22Rv1 (cell line): ENCODE results near the gene LYRM9.
"Not testable (repeated sequence)": the region's sequence is repeated elsewhere in the genome, so short reads cannot be mapped to it uniquely, and the experiment has no call there.

Source experiments
- H3K27ac ChIP-seq: fragments of 450-650 bp; 2 replicates; pipeline ENCODE4 v1.5.1; 2017
- ZFX ChIP-seq: fragments of 450-650 bp; IDR thresholded peaks from 2 replicates; pipeline ENCODE4 v1.6.1; 2017; ENCODE audit warnings: antibody characterized with exemption, borderline replicate concordance
- TF ChIP-seq, protein P1 (sequence below): fragments of 450-650 bp; IDR thresholded peaks from 2 replicates; pipeline ENCODE4 v1.5.1; 2017; ENCODE audit warnings: mild to moderate bottlenecking

The LYRM9 gene

DNA sequence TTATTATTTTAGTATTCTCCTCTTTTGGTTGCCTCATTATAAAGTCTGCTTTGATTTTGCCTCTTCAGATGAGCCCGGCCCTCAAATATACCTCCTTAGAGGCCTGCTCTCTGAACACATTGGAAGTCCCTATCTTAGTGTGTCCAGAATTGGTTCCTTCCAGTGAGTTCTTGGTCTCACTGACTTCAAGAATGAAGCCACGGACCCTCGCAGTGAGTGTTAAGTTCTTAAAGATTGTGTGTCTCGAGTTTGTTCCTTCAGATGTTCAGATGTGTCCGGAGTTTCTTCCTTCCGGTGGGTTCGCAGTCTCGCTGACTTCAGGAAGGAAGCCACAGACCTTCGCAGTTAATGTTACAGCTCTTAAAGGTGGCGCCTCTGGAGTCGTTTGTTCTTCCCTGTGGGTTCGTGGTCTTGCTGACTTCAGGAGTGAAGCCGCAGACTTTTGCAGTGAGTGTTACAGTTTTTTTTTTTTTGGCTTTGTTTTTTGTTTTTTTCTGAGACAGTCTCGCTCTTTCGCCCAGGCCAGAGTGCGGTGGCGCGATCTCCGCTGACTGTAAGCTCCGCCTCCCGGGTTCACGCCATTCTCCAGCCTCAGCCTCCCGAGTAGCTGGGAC, 47.0 kb downstream of the LYRM9 start:
- TF ChIP-seq, protein P1, sequence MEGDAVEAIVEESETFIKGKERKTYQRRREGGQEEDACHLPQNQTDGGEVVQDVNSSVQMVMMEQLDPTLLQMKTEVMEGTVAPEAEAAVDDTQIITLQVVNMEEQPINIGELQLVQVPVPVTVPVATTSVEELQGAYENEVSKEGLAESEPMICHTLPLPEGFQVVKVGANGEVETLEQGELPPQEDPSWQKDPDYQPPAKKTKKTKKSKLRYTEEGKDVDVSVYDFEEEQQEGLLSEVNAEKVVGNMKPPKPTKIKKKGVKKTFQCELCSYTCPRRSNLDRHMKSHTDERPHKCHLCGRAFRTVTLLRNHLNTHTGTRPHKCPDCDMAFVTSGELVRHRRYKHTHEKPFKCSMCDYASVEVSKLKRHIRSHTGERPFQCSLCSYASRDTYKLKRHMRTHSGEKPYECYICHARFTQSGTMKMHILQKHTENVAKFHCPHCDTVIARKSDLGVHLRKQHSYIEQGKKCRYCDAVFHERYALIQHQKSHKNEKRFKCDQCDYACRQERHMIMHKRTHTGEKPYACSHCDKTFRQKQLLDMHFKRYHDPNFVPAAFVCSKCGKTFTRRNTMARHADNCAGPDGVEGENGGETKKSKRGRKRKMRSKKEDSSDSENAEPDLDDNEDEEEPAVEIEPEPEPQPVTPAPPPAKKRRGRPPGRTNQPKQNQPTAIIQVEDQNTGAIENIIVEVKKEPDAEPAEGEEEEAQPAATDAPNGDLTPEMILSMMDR: no peak
- no peak for TF ChIP-seq ZFX
- H3K27ac ChIP-seq: no peak overlapping the region

DNA sequence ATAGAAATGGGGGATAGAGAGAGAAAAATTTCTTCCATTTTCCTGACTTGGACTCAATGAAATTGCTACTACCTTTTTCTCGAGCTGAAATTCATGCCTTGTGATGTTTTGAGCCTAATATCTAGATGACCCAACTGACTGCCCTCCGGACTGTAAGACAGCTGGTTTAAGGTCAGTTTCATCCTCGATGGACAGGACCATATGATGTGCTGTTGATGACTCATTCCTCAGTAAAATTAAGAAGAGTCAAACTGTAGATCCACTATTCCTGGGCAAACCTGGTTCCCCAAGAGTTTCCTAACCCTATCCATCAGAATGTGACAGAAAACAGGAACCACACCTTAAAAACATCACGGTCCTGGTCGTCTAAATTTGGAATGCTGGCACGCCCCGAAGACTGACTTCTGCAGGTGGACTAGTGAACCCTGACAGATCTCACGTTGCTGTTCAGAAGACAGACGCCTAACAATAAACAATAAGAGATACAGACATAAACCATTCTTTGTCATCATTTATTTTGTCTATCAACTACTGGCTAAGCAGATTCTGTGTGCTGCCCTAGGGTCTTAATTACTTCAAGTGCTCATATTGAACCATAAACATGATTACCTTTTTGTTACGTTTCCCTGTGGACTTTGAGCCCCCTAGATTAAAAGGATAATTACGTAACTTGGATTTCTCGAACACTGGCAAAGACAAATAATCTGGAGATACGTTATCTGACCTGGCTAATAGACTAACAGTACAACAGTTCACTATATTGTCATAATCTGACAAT, 47.7 kb downstream of the LYRM9 start:
- TF ChIP-seq, protein P1: no peak
- no peak for TF ChIP-seq ZFX
- H3K27ac ChIP-seq: no peak overlapping the region

DNA sequence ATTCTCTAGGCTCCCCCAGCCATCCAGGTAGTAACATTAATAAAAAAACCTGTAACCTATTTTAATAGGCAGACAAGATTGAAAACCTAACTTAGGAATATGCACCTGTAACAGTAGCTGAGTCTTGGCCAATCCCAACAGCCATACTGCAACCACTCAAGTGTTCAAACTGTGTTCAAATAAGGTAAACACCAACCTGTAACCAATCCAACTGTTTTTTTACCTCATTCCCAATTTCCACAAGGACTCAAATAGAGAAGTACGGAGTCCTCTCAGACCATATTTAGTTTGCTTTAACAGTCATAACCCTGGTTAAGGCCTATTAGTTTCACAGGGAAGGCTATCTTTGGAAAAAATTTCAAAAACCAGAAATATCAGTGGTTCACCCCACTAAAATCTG, 52.5 kb downstream of the LYRM9 start:
- no peak overlapping the region for H3K27ac ChIP-seq

DNA sequence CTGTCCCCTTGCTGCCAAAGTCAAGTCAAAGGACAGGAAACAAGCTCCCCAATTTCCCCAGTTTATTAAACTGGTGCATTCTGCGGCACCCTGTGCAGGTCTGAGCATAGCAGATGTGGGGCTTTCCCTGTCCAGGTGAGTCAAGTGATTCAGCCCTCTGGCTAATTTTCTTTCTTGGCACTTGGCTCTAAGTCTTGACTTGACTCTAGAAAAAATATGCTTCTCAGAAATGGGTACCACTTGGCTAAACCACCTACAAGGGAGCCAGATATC, 52.8 kb downstream of the LYRM9 start:
- not testable (repeated sequence) for H3K27ac ChIP-seq

More for the DNA sequence above, 52.5 kb downstream of the LYRM9 start:
- TF ChIP-seq, protein P1: no peak

DNA sequence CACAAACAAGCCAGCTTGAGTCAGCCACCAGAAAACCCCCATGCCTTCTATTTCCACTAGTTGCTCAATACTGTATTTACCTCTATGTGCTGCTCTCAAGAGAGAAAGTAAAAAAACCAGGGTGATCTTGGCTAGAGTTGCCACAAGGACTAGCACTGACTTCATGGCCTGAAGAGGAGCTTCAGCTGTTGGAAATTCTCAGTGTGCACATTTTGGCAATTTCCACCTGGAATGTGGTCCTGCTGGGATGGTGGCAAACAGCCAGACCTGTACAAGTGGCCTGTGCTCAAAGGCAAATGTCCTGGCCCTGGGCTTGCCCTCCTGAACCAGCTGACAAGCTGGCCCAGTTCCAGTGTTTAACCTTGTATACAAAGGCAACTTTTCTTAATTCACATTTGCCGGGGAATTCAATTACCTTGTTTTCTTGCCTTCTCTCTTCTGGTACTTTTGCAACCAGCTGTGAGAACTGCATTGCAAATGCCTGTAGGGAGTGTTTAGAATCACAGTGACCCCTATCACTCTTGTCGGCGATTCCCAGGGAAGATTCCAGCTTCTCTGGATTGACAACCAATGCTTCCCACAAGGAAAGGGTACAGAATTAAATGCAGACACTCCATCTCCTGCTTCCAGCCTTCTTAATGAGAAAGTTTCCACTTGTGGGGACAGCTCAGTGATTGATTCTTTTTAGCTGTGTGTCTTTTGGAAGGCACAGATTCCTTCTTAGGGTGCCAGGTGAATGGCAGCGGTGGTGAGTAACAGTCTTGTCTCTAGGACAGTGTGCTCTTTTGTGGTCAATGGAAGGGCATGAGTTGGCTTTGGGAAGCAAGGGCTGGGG, 53.4 kb downstream of the LYRM9 start:
- H3K27ac ChIP-seq: not testable (repeated sequence)

DNA sequence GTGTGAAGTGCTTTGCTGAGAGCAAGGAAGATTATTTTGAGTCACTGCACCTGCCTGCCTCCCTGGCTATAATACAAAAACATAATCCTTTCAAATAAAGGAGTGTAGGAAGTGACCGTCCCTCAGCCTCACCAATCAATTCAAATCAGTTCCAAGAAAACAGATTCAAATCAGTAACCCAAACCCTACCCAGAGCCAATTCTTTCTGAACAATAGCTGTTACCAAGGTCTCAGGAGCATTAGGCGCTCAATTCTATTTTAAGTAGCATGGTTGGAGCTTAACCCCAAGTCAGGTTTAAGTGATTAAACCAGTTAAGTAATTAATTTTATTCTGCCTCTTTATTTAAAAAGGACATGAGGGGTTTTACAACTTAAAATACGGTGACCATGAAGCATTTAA, 54.6 kb downstream of the LYRM9 start:
- H3K27ac ChIP-seq: not testable (repeated sequence)

DNA sequence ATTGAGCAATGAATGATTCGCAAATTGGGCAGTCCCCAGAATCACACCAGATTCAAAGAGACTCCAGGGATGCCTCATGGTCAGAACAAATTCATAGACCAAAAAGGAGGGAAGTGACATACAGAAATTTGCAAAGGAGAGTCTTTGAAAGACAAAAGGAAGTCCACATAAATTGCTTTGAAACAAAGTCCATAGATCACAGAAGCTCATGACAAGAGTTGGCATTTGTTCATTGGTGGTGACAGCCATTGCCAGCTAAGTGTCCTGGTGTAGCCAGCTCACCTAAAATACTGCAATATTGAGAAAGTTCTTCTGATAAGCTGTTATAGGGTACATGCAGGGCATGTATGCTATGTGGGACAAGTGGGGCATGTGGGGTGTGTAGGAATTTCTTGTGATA, 55.4 kb downstream of the LYRM9 start:
- not testable (repeated sequence) for H3K27ac ChIP-seq

DNA sequence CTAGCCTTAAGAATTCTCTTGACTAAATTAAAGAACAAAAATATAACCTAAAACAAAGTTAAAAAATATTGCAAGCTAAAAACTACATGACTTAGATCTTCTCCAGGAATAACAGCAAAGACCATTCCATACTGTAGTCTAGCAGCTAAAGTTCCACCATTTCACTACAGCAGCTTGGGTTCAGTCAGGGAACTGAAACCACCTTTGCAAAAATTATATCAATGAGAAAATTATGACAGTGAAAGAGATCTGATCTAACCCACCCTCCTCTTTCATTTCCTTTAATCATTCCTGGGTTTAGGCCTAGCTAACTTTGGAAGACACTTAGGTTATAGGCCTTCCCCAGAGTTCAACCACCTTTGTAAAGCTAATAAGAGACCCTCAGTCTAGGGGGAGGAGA, 56.5 kb downstream of the LYRM9 start:
- TF ChIP-seq, protein P1: no peak
- TF ChIP-seq ZFX: no peak

DNA sequence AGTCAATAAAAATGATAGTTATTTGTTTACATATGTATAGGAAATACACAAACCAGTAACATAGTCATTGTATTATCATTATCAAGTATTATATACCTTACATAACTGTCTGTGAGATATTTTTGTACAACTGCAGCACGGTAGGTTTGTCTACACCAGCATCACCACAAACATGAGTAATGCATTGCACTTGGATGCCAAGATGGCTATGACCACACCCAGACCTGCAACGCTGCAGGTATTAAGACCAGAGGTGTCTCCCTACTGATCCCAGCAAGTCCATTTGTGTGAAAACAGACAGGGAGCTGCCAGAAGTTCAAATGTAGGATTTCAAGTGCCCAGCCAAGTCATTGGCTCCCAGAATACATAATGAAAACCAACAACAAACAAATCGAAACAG, 58.6 kb downstream of the LYRM9 start:
- no peak overlapping the region for H3K27ac ChIP-seq
- TF ChIP-seq, protein P1: no peak
- TF ChIP-seq ZFX: no peak

More for the DNA sequence above, 56.5 kb downstream of the LYRM9 start:
- no peak overlapping the region for H3K27ac ChIP-seq
